HG02885 (cell line): ENCODE measurements around the gene ANKRD23.
A peak's percentile ranks its signal among the peaks of the same experiment; 100 is the strongest.
"Not testable (repeated sequence)": the region's sequence is repeated elsewhere in the genome, so short reads cannot be mapped to it uniquely, and the experiment has no call there.

Experiments used
- ATAC-seq: cut with Tn5 transposase; IDR thresholded peaks from one replicate; pipeline ENCODE4 v1.9.1; 2021; ENCODE audit warnings: mild to moderate bottlenecking; ENCODE audit not compliant: unreplicated experiment, poor library complexity

ANKRD23 gene

GRCh38 chr2:96819128-96819875 lies 24.5 kb downstream of the ANKRD23 start:
- ATAC-seq, result no peak

- ATAC-seq, result no peak
These were observed 25.9 kb downstream of the ANKRD23 start for GRCh38 chr2:96817882-96818281.

- no peak for ATAC-seq
These were observed 26.8 kb downstream of the ANKRD23 start for GRCh38 chr2:96816836-96817702.

GRCh38 chr2:96816127-96816835 lies 27.5 kb downstream of the ANKRD23 start, which contains the start of gene CNNM3:
TSS of gene CNNM3 (plus strand) at chr2:96816268. CDS start at chr2:96816278, 10 bp downstream.
- peak; percentile 88 for ATAC-seq

- peak; percentile 5 for ATAC-seq
These were observed 28.3 kb downstream of the ANKRD23 start for GRCh38 chr2:96815326-96816126.

- ATAC-seq, result no peak
These were observed 30.2 kb downstream of the ANKRD23 start for GRCh38 chr2:96813656-96814055.

GRCh38 chr2:96811917-96812316 lies 31.9 kb downstream of the ANKRD23 start:
- ATAC-seq, result no peak

GRCh38 chr2:96810783-96811192 lies 33.0 kb downstream of the ANKRD23 start:
- ATAC-seq, result no peak

GRCh38 chr2:96809951-96810782 lies 33.7 kb downstream of the ANKRD23 start:
- ATAC-seq, result no peak

- ATAC-seq, result no peak
These were observed 34.5 kb downstream of the ANKRD23 start for GRCh38 chr2:96809216-96809882.

- ATAC-seq, result no peak
These were observed 35.5 kb downstream of the ANKRD23 start for GRCh38 chr2:96808176-96808837.

- no peak for ATAC-seq
These were observed 36.7 kb downstream of the ANKRD23 start for GRCh38 chr2:96807127-96807471.

GRCh38 chr2:96806468-96807126 lies 37.2 kb downstream of the ANKRD23 start:
- no peak for ATAC-seq

- not testable (repeated sequence) for ATAC-seq
These were observed 37.9 kb downstream of the ANKRD23 start for GRCh38 chr2:96805946-96806345.

GRCh38 chr2:96804986-96805385 lies 38.8 kb downstream of the ANKRD23 start:
- ATAC-seq, result no peak

GRCh38 chr2:96802721-96803120 lies 41.1 kb downstream of the ANKRD23 start:
- ATAC-seq, result no peak

GRCh38 chr2:96801786-96802595 lies 41.8 kb downstream of the ANKRD23 start:
- ATAC-seq, result peak; percentile 53
